ENCODE results near the gene GBGT1.
"Not testable (repeated sequence)": the region's sequence is repeated elsewhere in the genome, so short reads cannot be mapped to it uniquely, and the experiment has no call there.

The GBGT1 gene

DNA sequence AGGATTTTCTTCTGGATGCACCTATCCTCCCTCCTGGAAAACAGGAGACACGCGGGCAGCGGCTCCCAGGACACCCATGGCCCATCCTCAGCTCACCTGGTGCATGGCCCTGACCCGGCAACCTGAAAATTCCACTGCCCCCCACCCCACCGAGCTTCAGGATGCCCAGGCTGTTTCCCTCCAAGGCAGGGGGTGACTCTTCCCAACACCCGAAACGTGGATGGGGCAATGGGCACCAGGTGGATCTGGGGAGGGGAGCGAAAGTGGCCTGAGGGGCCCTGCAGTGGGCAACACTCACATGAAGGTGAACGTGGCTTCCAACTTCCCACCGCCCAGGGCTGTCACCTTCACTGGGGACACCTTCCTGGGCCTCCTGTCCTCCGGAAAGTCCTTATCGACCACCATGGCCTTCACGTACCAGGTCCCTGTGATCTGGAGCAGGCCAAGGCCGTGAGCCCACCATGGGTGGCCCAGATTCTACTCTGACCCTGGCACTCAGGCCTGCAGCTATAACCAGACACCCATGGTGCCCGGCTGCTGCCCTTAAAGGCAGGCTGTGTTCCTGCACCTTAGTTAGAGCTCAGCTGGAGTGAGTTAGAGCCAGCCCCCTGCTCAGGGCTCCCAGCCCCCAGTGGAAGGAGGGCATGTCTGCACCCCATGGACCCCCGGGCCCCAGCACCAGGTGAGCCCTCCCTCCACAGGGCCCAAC lies 44.6 kb upstream of the GBGT1 start:
- not testable (repeated sequence) for H3K4me3 ChIP-seq (ENCODE audit: low read depth in 1 of 2, low read length in 2 of 2); H3K9ac ChIP-seq (ENCODE audit: low read depth, low read length); H3K9me3 ChIP-seq (ENCODE audit: insufficient read depth, low read length, severe bottlenecking); H3K27me3 ChIP-seq (ENCODE audit: insufficient read depth, low read length, poor library complexity); H3K36me3 ChIP-seq (ENCODE audit: insufficient read depth, low read length); ATAC-seq (ENCODE audit: insufficient read depth, low read depth); DNase-seq; H2AFZ ChIP-seq (ENCODE audit: low read depth, low read length); H3K4me1 ChIP-seq (ENCODE audit: insufficient read depth, low read length); H3K79me2 ChIP-seq (ENCODE audit: insufficient read depth, low read length); H4K20me1 ChIP-seq (ENCODE audit: insufficient read depth, low read length); H3K4me2 ChIP-seq (ENCODE audit: insufficient read depth, low read length); H3K27ac ChIP-seq (ENCODE audit: low read length)

DNA sequence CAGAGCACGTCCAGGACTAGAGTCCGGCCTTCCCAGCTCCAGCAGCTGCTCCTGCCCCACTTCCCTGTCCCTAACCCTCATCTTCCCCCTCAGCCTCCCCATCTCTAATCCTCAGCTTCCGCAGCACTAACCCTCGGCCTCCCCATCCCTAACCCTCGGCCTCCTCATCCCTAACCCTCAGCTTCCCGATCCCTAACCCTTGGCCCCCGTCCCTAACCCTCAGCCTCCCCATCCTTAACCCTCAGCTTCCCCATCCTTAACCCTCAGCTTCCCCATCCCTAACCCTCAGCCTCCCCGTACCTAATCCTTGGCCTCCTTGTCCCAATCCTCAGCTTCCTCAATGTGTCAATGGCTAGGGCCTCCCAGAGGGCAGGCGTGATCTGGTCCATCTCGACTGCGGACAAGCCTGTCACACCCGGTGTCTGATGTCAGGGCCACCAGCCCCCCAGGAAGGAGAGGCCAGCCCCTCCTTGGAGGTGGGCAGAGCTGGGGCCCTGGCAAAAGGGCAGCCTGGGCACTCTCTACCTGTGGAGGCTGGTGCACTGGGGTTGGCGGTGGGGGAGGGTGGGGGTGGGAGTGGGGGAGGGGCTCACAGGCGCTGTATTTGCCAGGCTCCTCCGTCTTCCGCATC lies 43.9 kb upstream of the GBGT1 start:
- no peaks in the 10 kb centered on the region for H3K27me3 ChIP-seq (ENCODE audit: insufficient read depth, low read length, poor library complexity)
- TF ChIP-seq, protein P1, sequence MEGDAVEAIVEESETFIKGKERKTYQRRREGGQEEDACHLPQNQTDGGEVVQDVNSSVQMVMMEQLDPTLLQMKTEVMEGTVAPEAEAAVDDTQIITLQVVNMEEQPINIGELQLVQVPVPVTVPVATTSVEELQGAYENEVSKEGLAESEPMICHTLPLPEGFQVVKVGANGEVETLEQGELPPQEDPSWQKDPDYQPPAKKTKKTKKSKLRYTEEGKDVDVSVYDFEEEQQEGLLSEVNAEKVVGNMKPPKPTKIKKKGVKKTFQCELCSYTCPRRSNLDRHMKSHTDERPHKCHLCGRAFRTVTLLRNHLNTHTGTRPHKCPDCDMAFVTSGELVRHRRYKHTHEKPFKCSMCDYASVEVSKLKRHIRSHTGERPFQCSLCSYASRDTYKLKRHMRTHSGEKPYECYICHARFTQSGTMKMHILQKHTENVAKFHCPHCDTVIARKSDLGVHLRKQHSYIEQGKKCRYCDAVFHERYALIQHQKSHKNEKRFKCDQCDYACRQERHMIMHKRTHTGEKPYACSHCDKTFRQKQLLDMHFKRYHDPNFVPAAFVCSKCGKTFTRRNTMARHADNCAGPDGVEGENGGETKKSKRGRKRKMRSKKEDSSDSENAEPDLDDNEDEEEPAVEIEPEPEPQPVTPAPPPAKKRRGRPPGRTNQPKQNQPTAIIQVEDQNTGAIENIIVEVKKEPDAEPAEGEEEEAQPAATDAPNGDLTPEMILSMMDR (IDR thresholded peaks at IDR 0.05; ENCODE audit: borderline replicate concordance, extremely low read depth, low read length, poor library complexity, severe bottlenecking): no peak
- no peak for TF ChIP-seq EZH2 (IDR thresholded peaks at IDR 0.05; ENCODE audit: borderline replicate concordance, low read depth, low read length, severe bottlenecking)
- no peak overlapping the region for H3K4me2 ChIP-seq (ENCODE audit: insufficient read depth, low read length)
- no peaks in the 10 kb centered on the region for H3K4me1 ChIP-seq (ENCODE audit: insufficient read depth, low read length)
- H3K79me2 ChIP-seq (ENCODE audit: insufficient read depth, low read length): no peaks in the 10 kb centered on the region
- H3K9ac ChIP-seq (ENCODE audit: low read depth, low read length): no peak overlapping the region
- no peak overlapping the region for H3K4me3 ChIP-seq (ENCODE audit: low read depth in 1 of 2, low read length in 2 of 2)
- H4K20me1 ChIP-seq (ENCODE audit: insufficient read depth, low read length): no peaks in the 10 kb centered on the region
- no peak overlapping the region for H2AFZ ChIP-seq (ENCODE audit: low read depth, low read length)
- no peak overlapping the region for H3K27ac ChIP-seq (ENCODE audit: low read length)
- ATAC-seq (ENCODE audit: insufficient read depth, low read depth) (no peak), DNase-seq (no peak)
- no peaks in the 10 kb centered on the region for H3K9me3 ChIP-seq (ENCODE audit: insufficient read depth, low read length, severe bottlenecking)
- no peaks in the 10 kb centered on the region for H3K36me3 ChIP-seq (ENCODE audit: insufficient read depth, low read length)

DNA sequence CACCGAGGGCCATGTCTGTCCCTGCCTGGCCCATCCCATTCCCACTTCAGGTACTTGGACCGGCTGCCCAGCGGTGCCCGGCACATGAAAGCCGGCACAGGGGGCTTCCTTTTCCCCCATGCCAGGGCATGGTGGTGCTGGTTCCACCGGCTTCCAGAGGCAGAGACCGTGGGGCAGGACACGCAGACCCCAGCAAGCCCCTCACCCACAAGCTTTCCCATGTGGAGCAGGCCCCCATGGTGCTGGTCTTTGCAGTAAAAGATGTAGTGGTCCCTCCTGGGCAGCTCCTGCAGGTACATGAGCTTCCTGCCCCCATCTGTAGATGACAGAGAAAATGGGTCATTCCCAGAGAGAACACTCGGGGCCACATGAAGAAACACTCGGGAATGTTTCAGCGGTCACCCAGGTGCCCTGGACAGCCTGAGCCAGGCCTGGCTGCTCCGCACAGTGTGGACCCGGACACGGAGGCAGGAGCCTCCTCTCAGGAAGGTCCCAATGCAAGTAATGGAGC lies 43.4 kb upstream of the GBGT1 start:
- TF ChIP-seq, protein P1 (IDR thresholded peaks at IDR 0.05; ENCODE audit: borderline replicate concordance, extremely low read depth, low read length, poor library complexity, severe bottlenecking): no peak
- Histone ChIP-seq H3K4me2 (ENCODE audit: insufficient read depth, low read length) (no peak overlapping the region), H3K4me1 (ENCODE audit: insufficient read depth, low read length) (no peaks in the 10 kb centered on the region), H3K4me3 (ENCODE audit: low read depth in 1 of 2, low read length in 2 of 2) (no peak overlapping the region), H3K27me3 (ENCODE audit: insufficient read depth, low read length, poor library complexity) (no peaks in the 10 kb centered on the region), H4K20me1 (ENCODE audit: insufficient read depth, low read length) (no peaks in the 10 kb centered on the region), H3K27ac (ENCODE audit: low read length) (no peak overlapping the region), H3K79me2 (ENCODE audit: insufficient read depth, low read length) (no peaks in the 10 kb centered on the region), H3K36me3 (ENCODE audit: insufficient read depth, low read length) (no peaks in the 10 kb centered on the region), H3K9me3 (ENCODE audit: insufficient read depth, low read length, severe bottlenecking) (no peaks in the 10 kb centered on the region), H3K9ac (ENCODE audit: low read depth, low read length) (no peak overlapping the region), H2AFZ (ENCODE audit: low read depth, low read length) (no peak overlapping the region)
- ATAC-seq (ENCODE audit: insufficient read depth, low read depth) (no peak), DNase-seq (no peak)

Data from DND-41 (cell line).